ENCODE data around the gene LRRC41. TPM values are rescaled to one million over a fixed set of nuclear protein-coding genes. Genes with fewer than 3 reads are reported as not detected.
"Not testable (repeated sequence)": the region's sequence is repeated elsewhere in the genome, so short reads cannot be mapped to it uniquely, and the experiment has no call there.

Gene LRRC41
- total and polyA plus RNA-seq, 7 donors: 34.1 to 76.7 (median 53.7) TPM

GRCh38 chr1:46341222-46342083 lies 38.0 kb upstream of the LRRC41 start:
- peak; percentile 34 to 52 for DNase-seq
- TF ChIP-seq CTCF (IDR thresholded peaks at IDR 0.05): no peak
- WGBS, 3 donors: 40 to 49% (median 41%) methylated on average over 31 of the region's 31 CpGs

GRCh38 chr1:46340404-46341221 lies 37.2 kb upstream of the LRRC41 start, which contains the start of gene NSUN4:
NSUN4 (plus strand) TSS chr1:46340807; CDS start chr1:46340827, 20 bp downstream.
- no peaks in the 10 kb centered on the region for H3K9me3 ChIP-seq
- peaks cover 8% of the 10 kb centered on the region for H3K4me1 ChIP-seq
- H3K4me3 ChIP-seq: peak within 1 kb of the TSS; percentile 80
- peak within 1 kb of the TSS; percentile 99 for H3K27ac ChIP-seq
- 0% methylated on average over 53 of the region's 53 CpGs for WGBS, 3 donors
- ATAC-seq (peak; percentile 94 to 96 (median 95)), DNase-seq (peak; percentile 93 to 96)
- peak; percentile 61 for TF ChIP-seq CTCF (IDR thresholded peaks at IDR 0.05)
- peaks cover 0 to 31% of the 10 kb centered on the region in 2 donors for H3K36me3 ChIP-seq (ENCODE audit: insufficient read depth in 1 of 2, low read depth in 1 of 2)
- H3K27me3 ChIP-seq (ENCODE audit: insufficient read depth in 3 of 3, low read length in 2 of 3): no peaks in the 10 kb centered on the region
- intact Hi-C loops (cut with DNase I): loop anchor here in 1 of 2 donors (1.0 kb wide), 1 partner anchor 37 kb away; the partner anchor contains the start of genes LRRC41 and UQCRH

More at GRCh38 chr1:46341222-46342083, 38.0 kb upstream of the LRRC41 start:
- peaks cover 8% of the 10 kb centered on the region for H3K4me1 ChIP-seq
- H3K27ac ChIP-seq: peak overlapping the region; percentile 99
- no peak for ATAC-seq
- no peaks in the 10 kb centered on the region for H3K9me3 ChIP-seq
- intact Hi-C loops (cut with DNase I): no loop called here
- H3K27me3 ChIP-seq (ENCODE audit: insufficient read depth in 3 of 3, low read length in 2 of 3): no peaks in the 10 kb centered on the region
- H3K36me3 ChIP-seq (ENCODE audit: insufficient read depth in 1 of 2, low read depth in 1 of 2): peaks cover 0 to 39% of the 10 kb centered on the region in 2 donors
- H3K4me3 ChIP-seq: peak overlapping the region; percentile 80

GRCh38 chr1:46337409-46337808 lies 34.0 kb upstream of the LRRC41 start:
- H3K27ac ChIP-seq; H3K4me3 ChIP-seq; H3K9me3 ChIP-seq; DNase-seq; H3K27me3 ChIP-seq (ENCODE audit: insufficient read depth in 3 of 3, low read length in 2 of 3); H3K36me3 ChIP-seq (ENCODE audit: insufficient read depth in 1 of 2, low read depth in 1 of 2); intact Hi-C loops (cut with DNase I); ATAC-seq; H3K4me1 ChIP-seq: not testable (repeated sequence)
- 95 to 98% (median 97%) methylated on average over 9 of the region's 14 CpGs for WGBS, 3 donors

- Histone ChIP-seq H3K9me3 (no peaks in the 10 kb centered on the region), H3K4me1 (no peaks in the 10 kb centered on the region), H3K4me3 (no peak overlapping the region), H3K27me3 (ENCODE audit: insufficient read depth in 3 of 3, low read length in 2 of 3) (no peaks in the 10 kb centered on the region), H3K36me3 (ENCODE audit: insufficient read depth in 1 of 2, low read depth in 1 of 2) (no peaks in the 10 kb centered on the region), H3K27ac (no peak overlapping the region)
- TF ChIP-seq CTCF (IDR thresholded peaks at IDR 0.05): no peak
- WGBS, 3 donors: 92 to 94% (median 94%) methylated on average over 3 of the region's 3 CpGs
- DNase-seq (no peak), ATAC-seq (no peak)
- intact Hi-C loops (cut with DNase I): no loop called here
Measured at GRCh38 chr1:46335081-46335480, 31.7 kb upstream of the LRRC41 start.

- no peaks in the 10 kb centered on the region for H3K36me3 ChIP-seq (ENCODE audit: insufficient read depth in 1 of 2, low read depth in 1 of 2)
- intact Hi-C loops (cut with DNase I): no loop called here
- TF ChIP-seq CTCF (IDR thresholded peaks at IDR 0.05): no peak
- no peaks in the 10 kb centered on the region for H3K27me3 ChIP-seq (ENCODE audit: insufficient read depth in 3 of 3, low read length in 2 of 3)
- no peaks in the 10 kb centered on the region for H3K4me1 ChIP-seq
- no peaks in the 10 kb centered on the region for H3K9me3 ChIP-seq
- DNase-seq: no peak
- WGBS, 3 donors: 80 to 100% (median 82%) methylated on average over 2 of the region's 2 CpGs
- H3K27ac ChIP-seq: no peak overlapping the region
- no peak for ATAC-seq
- H3K4me3 ChIP-seq: no peak overlapping the region
Measured at GRCh38 chr1:46334030-46334384, 30.6 kb upstream of the LRRC41 start.

All from psoas muscle (tissue), 8 donors.